Dermis blood vessel endothelial cell (primary cell): ENCODE results near the gene LRRC8E. TPM values are rescaled to one million over a fixed set of nuclear protein-coding genes. Genes with fewer than 3 reads are reported as not detected.

Experiments
- DNase-seq: peaks from one replicate; pipeline ENCODE4 v3.0.0; 2010
- total RNA-seq: library from RNA; depleted of rRNA; stranded (reverse); fragments of >200 nt; gene quantifications from 2 replicates; pipeline ENCODE4 v1.2.3, GENCODE V29; 2014

The LRRC8E gene
- total RNA-seq, 1 donor from 2014 or later: 0.51 TPM

DNA sequence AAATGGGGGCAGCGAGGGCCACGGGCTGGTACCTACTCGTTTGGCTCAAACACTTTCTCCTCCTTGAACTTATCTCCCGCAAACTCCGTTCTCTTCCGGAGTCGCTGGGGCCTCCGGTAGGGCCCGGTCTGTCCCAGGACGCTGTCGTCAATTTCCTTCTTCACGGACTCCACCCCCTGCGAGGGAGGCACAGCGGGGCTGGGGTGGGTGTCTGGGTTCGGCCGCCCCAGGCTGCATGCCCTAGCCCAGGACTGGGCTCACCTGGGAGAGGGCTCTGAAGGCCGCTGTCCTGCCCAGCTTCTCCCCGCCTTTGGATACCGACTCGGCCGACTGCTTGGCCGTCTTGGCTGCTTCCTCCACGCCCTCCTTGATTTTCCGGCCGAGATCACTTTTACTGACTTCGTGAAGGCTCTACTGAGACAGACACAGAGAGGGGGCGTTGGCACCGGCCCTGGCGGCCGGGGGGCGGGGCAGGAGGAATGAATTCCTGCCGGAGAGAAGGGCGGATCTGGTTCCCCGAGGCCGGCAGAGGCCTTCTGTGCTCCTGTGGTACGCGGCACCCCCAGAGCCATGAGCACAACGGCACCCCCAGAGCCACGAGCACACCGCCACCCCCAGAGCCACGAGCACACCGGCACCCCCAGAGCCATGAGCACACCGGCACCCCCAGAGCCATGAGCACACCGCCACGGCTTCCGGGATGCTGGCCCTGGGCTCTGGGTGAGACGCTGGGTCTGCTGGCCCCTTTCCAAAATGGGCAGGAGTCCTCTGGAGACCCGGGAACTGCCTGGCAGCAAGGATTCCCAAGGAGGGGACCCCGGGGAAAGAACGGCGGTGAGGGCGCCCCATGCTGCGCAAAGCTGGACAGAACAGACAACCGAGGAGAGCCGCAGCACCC is 45.8 kb downstream of the LRRC8E start:
- no peak for DNase-seq

DNA sequence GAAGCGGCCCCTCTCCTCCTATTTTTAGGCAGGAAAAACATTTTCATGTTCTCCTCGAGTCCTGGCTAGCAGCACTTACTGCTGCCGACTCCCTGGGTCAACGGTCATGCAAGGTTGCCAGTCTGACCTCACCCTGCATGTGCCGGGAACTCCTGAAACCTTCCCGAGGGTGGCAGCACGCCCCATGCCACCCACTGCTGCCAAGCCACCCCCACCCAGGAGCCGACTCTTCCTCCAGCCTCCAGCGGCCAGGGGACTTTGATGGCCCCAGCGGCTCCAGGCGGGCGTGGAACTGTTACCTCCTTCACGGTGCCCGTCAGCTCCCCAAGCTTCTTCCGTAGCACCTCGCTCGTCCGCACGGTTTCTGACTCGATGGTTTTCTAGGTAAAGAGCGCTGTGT is 46.5 kb downstream of the LRRC8E start:
- DNase-seq: no peak

DNA sequence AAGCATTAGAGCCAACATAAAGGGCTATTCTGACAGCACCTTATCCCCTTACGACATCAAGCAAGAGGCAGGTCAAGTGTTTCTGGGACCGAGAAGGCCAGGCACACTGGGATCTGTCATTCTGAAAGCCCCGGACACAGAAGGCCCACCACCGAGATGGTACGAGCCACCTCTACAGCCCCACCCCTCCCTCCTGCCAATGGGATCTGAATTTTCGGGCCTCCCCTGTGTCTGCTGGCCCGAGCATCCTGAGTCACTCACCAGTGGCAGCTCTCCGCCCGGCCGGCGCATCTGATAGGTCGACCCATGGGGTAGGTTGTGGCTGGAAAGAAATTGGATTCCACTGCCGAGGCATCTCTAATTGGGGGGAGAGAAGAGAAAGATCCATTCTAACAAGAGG is 52.5 kb downstream of the LRRC8E start:
- DNase-seq: no peak

DNA sequence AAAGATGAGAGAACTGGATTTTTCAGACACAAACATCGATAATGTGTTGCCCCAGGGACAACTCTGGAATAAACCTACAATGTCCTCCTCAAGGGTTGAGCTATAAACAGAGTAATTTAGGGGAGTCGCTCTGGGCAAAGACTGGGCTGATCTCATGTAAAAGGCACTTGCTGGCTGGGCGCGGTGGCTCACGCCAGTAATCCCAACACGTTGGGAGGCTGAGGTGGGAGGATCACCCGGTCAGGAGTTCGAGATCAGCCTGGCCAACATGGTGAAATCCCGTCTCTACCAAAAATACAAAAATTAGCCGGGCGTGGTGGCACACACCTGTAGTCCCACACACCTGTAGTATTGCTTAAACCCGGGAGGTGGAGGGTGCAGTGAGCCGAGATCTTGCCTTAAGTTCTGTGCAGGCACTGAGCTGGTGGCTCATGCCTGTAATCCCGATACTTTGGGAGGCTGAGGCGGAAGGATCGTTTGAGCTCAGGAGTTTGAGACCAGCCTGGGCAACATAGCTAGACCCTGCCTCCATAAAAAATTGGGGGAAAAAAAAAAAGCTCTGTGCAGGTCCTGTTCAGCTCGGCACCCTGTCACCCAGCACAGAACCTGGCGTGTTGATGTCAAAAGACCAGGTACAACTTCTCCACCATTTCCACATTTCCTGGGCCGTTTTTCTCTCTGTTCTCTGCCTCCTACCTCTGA is 53.7 kb downstream of the LRRC8E start:
- DNase-seq: no peak

DNA sequence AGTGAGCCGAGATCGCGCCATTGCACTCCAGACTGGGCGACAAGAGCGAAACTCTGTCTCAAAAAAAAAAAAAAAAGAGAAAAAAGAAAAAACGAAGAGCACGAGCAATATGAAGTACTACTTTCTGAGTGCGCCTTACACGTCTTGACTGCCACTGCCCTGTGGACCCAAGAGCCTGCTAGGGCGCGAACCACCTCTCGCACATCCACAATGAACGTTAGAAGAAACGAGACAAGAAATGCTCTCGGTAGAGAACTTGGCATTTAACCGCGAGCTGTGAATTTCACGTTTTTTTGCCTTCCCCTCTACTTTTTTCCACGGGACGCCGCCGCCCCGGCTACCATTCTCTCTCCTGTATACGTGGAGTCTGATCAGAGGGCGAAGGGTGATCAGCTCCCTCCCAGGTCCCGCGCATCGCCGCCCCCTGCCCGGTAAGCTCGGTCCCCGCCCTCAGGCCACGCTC is 54.7 kb downstream of the LRRC8E start:
- DNase-seq: peak; percentile 17

DNA sequence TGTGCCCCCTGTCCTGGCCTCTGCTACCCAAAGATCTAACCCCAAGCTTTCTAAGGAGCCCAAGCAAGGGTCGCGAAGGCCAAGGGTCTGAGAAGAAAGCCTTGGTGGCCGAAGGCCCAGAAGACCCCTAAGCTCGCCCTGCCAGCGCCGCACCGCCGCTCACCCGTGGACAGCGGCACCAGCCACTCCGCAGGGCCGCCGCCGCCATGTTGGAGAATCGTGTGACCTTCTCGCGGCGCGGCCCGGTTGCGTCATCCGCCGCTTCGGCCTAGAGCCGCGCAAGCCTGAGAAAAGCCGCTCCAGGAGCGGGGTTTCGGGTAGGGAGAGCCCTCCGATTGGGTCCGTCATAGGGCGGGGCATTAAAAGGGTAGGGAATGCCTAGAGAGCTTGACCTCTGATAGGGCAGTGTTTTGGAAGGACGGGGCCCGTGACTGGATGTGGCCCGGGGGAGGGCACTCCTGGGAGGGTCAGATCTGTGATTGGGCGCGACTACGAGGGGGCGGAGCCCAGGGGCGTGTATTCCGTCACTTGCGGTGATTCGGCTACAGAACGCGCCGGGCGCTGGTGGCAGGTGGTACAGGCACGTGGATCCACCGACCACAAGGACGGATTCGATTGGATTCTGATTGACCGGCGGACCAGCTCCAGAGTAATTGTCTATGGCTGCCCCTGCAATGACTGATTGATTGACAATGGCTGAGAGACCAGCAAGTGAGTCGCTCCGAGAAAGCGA is 55.3 kb downstream of the LRRC8E start, which contains the start of gene TIMM44:
Gene TIMM44, minus strand, starts transcription at position 223 of the 733 bp plus-strand sequence. Its CDS starts 15 bp downstream, at position 208.
- peak; percentile 99 for DNase-seq

DNA sequence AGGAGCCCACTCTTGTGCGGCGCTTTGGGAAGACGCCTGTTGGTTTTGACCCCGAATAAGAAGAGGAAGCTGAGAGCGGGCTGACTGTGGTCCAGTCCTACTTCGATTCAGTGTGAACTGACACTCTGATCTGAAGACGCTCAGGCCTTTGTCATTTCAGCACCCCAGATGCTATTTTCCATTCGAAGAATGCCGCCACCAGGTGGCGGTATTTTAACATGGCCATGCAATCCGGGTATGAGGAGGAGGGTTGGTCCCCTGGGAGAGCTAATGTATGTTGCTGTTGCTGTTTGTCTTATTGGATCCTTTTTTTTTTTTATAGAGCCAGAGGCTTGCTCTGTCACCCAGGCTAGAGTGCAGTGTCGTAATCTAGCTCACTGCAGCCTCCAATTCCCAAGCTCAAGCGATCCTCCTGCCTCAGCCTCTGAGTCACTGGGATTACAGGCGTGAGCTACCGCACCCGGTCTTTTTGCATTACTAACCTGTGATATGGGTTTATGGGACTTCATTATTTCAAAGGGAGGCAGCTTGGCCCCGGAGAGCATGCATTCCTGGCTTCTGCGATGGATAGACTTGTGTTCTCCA is 56.0 kb downstream of the LRRC8E start:
- peak; percentile 92 for DNase-seq

DNA sequence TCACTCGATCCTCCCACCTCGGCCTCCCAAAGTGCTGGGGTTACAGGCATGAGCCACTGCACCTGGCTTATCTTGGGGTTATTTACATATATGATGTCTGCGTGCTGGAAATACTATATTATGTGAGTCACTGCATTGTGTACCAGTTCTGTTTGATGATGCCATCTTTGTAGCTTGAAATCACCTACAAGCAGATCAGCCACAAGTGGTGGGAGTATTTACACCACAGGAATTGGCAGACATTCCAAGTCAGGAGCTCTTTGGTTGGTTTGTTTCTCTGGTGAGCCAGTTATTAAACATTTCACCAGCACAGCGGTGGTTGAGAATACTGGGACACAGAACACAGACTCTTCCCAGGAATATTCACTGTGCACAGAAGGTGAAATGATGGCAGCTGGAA is 59.6 kb downstream of the LRRC8E start:
- DNase-seq: no peak

Other genes starting within 250 kb of the LRRC8E start
- not detected in 2 replicates for gene RETN, start 219.5 kb upstream of the LRRC8E start, total RNA-seq
- gene MCEMP1, start 211.4 kb upstream of the LRRC8E start, total RNA-seq: not detected in 2 replicates
- gene TRAPPC5, start 207.7 kb upstream of the LRRC8E start, total RNA-seq: 69.9 and 97.4 TPM in 2 replicates
- gene FCER2, start 186.4 kb upstream of the LRRC8E start, total RNA-seq: not detected in 2 replicates
- gene CLEC4G, start 156.4 kb upstream of the LRRC8E start, total RNA-seq: not detected in 2 replicates
- gene CD209, start 141.0 kb upstream of the LRRC8E start, total RNA-seq: under 0.01 TPM in 1 of 2 replicates, not detected in the other
- 5.6 and 25.2 TPM in 2 replicates for gene CLEC4M, start 125.3 kb upstream of the LRRC8E start, total RNA-seq
- gene EVI5L, start 58.3 kb upstream of the LRRC8E start, total RNA-seq: 12.6 and 16.5 TPM in 2 replicates
- gene PRR36, start 14.1 kb upstream of the LRRC8E start, total RNA-seq: not detected in 2 replicates
- 10.4 and 18.8 TPM in 2 replicates for gene MAP2K7, start 15.4 kb downstream of the LRRC8E start, total RNA-seq
- gene TGFBR3L, start 26.3 kb downstream of the LRRC8E start, total RNA-seq: 0.19 TPM in 1 of 2 replicates, not detected in the other
- 14.1 and 14.3 TPM in 2 replicates for gene SNAPC2, start 31.8 kb downstream of the LRRC8E start, total RNA-seq
- gene CTXN1, start 37.6 kb downstream of the LRRC8E start, total RNA-seq: 4.6 and 4.9 TPM in 2 replicates
- 44.0 and 53.4 TPM in 2 replicates for gene TIMM44, start 55.2 kb downstream of the LRRC8E start, total RNA-seq
- gene ELAVL1, start 117.1 kb downstream of the LRRC8E start, total RNA-seq: 43.2 and 98.7 TPM in 2 replicates
- not detected in 2 replicates for gene CCL25, start 164.2 kb downstream of the LRRC8E start, total RNA-seq